ENCODE results near the gene FAM227A.
"Not testable (repeated sequence)": the region's sequence is repeated elsewhere in the genome, so short reads cannot be mapped to it uniquely, and the experiment has no call there.

Gene FAM227A

DNA sequence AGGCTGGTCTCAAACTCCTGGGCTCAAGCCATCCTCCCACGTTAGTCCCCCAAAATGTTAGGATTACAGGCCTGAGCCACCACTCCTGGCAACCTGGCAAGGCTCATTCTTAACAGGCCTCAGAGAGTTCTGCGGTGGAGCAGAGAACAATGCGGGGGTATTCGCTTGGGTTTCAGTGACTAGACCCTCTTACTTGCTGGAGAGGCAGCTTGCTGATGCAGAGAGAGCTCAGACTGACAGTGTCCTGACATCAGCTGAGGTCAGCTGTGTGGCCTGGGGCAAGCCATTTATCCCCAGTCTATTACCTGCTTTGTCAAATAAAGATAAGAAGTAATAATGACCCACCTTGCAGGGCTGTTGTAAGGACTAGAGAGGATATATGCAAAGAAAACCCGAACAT lies 46.0 kb downstream of the FAM227A start:
- DNase-seq: no peak

DNA sequence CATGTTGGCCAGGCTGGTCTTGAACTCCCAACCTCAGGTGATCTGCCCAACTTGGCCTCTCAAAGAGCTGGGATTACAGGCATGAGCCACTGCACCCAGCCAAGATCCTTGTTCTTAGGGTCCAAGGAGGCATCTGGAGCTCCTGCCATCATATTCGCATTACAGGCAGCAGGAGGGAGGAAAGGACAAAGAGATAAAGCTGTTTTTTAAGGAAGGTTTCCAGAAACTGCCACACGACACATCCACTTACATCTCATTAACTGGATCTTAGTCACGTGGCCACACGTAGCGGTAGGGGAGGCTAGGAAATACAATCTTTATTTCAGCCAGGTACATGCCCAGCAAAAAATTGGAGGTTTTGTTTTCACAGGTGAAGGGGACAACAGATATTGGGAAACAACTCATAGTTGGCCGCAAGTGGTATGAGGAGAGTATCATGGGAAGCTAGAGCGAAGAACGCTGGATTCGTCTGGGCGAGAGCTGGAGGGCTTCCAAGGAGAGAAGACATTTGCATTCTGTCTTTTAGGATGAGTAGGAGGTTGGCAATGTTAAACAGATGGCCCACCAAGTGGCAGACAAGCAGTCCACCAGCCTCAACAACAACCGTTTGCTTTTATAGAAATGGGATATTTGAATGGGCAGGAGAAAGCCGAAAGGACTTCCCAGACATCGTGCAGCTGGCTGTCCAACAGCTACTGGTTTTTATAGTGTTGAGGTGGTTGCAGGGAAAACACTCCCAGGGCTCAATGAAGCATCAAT lies 47.0 kb downstream of the FAM227A start:
- no peak for DNase-seq

DNA sequence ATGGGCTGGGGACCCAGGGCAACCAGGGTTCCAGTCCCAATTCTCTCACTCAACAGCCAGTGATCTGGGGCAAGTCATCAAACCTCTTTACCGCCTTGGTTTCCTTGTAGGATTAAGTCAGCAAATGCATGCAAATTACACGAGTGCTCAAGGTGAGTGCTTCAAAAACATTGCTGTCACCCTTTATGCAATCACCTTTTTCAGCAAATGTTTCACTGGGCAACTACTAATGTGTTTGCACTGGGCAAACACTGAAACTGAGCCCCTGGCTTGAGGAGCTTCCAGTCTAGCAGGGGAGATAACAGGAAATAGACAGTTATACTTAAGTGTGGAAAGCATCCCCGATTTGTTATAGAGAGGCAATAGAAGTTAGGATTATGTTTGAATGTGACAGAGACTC lies 48.5 kb downstream of the FAM227A start:
- no peak for DNase-seq

GRCh38 chr22:38602166-38602565 lies 54.0 kb downstream of the FAM227A start:
- no peak for DNase-seq

DNA sequence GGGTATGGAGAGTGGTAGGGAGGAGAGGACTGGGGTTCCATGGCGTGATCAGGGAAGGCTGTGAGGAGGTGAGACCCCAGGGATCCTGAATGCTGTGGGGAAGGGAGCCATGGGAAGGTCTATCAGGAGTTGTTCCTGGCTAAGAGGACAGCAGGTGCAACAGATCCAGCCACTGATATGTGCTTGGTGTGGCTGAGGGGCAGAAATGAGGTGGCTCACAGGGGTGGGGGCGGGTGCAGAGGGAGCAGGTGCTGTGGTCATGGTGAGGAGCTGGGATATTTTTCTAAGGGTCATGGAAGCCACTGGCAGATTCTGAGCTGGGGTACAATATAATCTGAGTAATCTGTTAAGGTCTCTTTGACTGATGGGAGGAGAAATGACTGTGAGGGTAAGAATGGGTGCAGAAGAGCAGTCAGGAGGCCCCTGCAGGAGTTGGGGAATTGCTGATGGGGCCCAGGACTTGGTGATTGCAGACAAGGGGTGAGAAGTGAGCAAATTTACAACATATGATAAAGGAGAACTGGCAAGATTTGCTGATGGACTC lies 54.9 kb downstream of the FAM227A start:
- DNase-seq: no peak

DNA sequence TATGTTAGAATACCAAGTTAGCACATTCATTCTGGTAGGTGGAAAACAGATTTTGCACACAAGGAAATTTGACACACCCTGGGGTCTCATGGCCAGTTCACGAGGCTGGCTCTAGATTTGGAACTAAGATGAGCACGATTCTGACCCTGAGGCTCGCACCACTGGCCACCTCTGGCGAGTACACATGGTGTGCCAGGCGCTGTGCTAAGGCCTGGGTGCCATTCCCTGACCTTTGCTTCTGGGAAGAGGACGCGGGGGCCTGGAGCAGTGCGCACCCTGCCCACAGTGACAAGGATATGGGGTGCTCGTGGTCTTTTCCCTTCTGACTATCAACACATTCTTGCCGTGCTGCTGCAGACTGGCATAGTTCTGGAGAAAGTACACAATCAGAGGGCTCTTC lies 56.7 kb downstream of the FAM227A start:
- DNase-seq: no peak

- not testable (repeated sequence) for DNase-seq
Measured at GRCh38 chr22:38582923-38583322, 73.3 kb downstream of the FAM227A start.

GRCh38 chr22:38578505-38578904 lies 77.7 kb downstream of the FAM227A start:
- no peak for DNase-seq

DNA sequence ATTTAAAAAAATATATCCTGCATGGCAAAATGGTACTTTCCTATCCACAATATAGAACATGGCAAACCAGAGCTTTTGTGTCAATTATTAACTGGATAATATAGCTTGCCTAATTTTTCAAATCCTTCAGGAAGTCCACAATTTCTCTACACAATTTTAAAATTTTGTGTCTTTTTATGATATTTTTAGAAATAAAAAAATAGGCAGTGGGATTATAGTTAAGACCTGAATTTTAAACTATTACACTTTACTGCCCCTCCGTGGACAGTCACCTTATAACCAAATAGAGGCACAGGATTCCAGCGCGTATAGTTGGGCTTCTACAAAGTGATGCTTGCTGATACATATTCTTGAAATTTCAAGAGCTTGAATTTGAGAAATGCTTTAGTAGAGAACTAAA lies 84.1 kb downstream of the FAM227A start:
- peak; percentile 36 to 51 for DNase-seq

DNA sequence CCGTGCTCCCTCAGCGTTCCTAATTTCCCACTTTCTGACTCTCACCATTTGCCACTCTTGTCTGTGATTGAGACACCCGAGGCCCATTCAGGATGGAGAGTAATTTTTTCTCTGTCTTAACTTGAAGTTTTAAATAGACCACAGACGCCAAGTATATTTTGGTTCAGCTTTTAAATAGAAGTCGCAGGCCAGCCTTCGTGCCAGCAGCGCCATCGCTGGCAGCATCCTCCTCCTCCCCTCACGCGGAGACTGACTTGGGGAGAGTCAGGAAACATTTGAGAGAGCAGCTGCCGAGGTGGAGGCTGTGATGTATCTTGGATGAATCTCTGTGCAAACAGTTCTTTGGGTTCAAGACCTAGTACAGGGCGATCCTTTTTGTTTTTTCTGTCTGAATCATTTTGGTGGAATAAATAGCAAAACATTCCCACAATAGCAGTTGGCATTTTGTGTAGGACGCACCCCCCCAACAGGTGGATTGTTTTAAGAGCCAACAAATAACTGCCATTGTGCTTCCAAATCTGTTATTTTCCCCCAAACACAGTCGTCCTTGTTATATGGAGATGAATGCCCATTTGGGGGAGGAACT lies 85.3 kb downstream of the FAM227A start:
- DNase-seq: peak; percentile 8 to 13

- peak; percentile 74 to 80 for DNase-seq
Measured at GRCh38 chr22:38569972-38570778, 86.0 kb downstream of the FAM227A start, which contains the start of gene DMC1. Gene DMC1, minus strand, starts transcription at chr22:38570183. Its CDS starts 1,927 bp downstream, at chr22:38568256.

- no peak for DNase-seq
Measured at GRCh38 chr22:38569181-38569971, 86.8 kb downstream of the FAM227A start.

DNA sequence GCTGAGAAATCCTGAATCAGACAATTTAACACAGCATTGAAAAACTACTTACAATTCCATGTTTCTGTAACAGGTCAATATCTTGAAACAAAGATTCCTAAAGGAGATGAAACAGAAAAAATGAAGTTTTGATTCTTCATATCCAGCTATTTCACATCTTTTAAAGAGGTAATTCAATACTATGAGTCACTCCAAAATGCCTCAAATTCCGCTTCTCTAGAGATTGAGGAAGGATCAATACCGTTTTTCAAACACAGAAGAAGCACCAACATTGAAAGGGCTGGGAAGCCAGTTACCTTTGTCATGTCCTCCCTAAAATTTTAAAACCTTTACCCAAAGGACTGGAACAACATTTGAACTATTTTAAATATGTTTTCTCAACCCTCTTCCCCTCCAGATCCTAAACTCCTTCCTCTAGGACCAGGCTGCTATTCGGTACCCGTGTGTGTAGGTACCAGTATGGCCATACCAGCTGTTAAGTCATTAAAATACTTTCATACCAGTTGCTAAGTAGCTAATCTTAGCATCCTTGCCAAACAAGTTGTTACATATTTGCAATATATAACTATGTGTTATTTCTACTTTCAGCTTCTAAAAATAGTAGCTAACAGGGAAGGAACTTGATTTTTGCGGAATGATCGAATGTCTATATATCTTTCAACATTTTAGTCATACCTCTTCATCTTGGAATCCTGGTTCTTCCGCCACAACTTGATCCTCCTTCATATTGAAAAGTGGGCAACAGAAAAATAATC lies 88.5 kb downstream of the FAM227A start:
- no peak for DNase-seq

DNA sequence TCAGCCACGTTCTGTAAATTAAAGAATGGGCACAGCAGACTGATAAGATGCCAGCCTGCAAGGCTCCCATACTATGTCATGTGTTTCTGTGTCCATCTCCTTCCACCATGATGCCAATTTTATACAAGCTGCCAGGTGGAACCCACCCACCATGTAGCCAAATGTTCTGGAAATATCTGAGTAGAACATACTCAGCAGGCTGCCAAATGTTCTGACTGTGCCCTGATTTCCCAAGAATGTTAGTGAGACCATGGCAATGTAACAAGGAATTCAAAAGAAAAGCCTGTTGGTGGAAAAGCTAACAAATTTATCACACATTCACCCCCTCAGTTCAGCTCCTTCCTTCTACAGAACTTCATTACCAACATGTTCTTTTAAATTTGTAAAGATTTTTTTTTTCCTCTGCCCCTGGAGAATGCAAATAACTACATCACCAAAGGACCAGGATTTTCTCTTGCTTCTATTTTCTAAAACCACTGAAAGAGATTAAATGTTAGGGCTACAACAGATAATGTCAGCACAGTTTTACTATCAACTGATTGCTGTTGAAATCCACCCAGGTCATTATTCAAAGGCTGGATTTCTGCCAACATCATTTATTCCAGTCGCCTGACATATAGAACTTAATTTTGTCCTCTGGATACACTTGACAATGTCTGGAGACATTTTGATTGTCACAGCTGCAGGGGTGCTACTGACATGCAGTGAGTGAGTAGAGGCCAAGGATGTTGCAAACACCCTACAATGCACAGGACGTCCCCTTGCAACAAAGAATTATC lies 89.3 kb downstream of the FAM227A start:
- no peak for DNase-seq

DNA sequence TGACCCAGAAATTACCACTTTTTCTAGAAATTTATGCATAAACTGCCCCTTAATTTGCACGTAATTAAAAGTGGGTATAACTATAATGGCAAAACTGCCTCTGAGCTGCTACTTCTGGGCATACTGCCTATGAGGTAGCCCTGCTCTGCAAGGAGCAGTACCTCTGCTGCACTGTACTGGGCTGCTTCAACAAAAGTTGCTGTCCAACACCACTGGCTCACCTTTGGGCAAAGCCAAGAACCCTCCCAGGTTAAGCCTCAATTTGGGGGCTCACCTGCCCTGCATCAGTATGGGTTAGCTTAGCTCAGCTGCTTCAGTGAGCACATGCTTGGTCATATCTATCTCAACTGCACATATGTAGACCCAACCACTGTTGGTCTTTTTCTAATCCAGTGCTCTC lies 90.8 kb downstream of the FAM227A start:
- DNase-seq: no peak

GRCh38 chr22:38564669-38565068 lies 91.5 kb downstream of the FAM227A start:
- no peak for DNase-seq

- DNase-seq: no peak
Measured at GRCh38 chr22:38554281-38554680, 101.9 kb downstream of the FAM227A start.

- no peak for DNase-seq
Measured at GRCh38 chr22:38549101-38549894, 106.9 kb downstream of the FAM227A start.

DNA sequence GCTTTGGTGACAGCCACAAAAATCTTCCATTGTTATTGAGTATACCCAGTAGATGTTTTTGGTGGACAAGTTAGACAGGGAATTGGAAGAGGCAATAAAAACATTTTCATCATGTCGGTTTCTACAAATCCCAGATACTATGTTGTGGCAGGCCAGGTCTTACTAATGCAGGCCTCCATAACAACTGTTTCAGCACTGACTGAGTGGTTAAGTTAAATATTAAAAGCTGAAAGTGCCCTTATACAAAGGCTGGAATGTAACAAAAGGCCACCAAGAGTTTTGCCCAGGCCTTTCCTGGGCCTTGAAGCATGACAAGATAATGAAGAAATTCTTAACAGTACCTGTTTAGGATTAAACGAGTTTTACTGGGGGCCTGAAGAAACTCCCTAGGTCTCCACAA lies 115.5 kb downstream of the FAM227A start:
- DNase-seq: no peak

DNA sequence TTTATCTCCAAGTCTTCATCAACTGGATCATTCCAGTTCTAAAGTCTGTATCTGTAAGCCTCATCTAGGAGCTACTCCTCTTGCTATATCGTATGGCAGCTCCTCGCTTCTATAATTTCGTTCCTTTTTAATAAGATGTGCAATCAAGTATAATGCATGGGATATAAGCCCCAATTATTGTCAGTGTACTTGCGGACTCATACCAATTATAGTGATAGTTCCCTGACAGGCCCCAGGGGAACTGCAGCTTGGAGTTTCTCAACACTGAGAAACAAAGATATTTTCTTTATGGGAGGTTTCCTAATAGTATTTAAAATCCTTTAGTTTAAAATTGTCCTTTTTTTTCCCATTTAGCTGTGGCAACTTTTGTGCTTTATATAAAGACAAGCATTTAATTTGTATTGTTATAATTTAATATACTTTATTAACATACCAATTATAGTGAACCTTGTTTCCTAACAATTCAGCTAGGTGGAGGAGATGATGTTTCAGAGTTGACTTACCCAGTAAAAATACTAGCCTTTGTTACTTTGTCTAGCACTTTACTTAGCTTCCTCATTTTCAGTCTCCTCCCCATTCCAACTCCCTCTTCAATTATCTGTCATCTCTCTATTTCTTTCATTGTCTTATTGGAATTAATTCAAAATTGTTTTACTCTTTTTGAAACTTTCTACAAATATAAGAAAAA lies 124.8 kb downstream of the FAM227A start:
- DNase-seq: no peak
